ENCODE results near the gene FREM1.

DNA sequence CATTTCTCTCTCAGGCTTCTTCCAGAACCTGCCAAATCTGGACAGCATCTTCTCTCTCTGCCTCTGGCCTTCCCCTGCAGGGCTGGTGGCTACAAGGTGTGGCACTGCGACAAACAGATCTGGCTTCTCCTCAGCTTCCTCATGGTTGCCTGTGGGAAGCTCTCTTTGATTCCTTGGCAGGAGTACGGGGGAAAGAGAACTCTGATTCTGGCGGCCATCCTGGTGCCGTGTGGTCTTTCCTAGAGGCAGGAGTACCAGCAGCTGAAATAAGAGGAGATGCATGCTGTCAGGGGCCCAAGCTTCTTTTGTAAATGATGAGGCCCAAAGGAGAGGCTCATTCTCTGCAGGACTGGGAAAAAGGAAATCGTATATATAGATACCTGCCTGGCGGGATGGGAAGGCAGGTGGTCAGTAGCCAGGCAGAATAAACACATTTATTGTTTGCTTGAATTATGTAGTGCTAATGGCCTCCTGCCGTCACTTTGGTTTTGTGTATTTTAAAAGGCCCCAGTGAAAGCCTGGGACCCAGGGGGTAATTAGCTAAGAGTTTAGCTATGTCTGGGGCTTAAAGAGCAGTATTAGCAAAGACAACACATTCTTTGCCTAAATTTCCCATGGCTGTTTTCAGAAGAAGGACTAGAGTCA, 187.7 kb downstream of the FREM1 start, which contains the start of gene CER1:
- TF ChIP-seq CTCF (IDR thresholded peaks at IDR 0.05) (no peak), POLR2A (IDR thresholded peaks at IDR 0.05) (no peak), POLR2AphosphoS5 (IDR thresholded peaks at IDR 0.05) (no peak)

Measured in breast epithelium (tissue), 3 donors.